ENCODE results near the gene SH3GL1. TPM values are rescaled to one million over a fixed set of nuclear protein-coding genes. Genes with fewer than 3 reads are reported as not detected.

The SH3GL1 gene
- polyA plus RNA-seq (2013, experiment 1 of 2; ENCODE audit: insufficient read length) = 152 TPM
- polyA plus RNA-seq (2013, experiment 2 of 2; ENCODE audit: insufficient read length) = 101 TPM

DNA sequence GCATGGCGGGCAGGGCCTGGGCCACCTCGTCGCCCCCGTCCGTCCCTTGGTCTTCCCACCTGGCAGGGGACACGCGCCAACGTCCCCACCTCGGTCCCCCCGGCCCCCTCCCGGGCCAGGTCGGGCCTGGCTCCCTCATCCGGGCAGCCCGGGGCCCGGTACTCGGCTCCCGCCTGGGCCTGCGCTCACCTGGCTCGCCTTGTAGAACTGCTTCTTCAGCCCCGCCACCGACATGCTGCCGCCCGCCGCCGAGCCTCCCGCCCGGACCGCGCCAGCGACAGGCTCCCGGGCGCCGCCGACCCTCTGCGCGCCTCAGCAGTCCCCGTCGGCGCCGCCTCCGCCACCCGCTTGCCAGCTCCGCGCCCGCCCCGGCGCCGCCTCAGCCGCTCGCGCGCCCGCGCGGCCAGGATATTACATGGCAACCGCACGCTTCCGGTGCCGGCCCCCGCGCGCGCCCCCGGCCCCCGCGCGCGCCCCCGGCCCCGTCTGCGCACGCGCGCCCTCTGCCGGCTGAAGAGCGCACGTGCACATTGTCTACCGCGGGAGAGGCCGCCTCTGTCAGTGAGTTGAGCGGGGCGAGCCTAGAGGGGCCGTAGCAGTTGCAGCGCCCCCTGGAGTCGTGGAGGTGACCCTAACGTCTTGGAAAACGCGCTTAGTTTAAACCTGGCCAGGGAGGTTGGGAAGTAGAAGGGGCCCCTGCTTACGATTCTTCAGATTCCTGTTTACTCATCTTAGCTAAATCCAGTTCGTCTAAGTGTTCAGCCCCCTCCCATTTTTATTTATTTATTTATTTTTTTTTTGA, at the start of gene SH3GL1:
Gene SH3GL1 (minus strand): TSS at position 413 of the 802 bp plus-strand sequence. CDS start 179 bp downstream, at position 234.
- DNase-seq = peak; percentile 85

- no peak for DNase-seq
Observed at GRCh38 chr19:4449639-4450028, 49.3 kb upstream of the SH3GL1 start.

DNA sequence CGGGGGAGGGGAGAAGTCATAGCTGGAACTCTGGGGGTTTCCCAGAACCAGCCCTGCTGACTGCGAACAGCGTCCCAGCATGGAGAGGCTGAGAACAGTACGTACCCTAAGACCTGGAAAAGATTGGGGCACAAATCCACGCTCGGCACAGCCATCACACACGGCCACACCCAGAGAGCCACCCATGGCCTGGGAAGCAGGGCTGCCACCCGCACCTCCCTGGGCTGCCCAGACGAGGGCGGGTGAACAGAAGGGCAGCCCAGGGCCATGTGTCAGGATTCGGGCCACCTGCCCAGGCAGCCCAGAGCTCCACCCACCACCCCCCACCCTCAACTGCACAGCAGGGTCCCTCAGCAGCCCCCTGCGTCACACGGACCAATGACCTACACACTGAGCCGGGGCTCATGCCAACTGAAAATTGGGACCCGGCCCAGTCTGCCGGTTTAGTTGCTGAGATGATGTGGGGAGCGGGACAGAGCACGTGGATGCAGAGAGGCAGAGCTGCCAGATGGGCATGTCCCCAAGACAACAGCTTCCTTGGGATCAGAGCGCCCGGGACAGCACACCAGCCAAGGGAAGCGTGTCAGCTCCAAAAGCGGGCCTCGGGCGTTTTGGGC, 48.8 kb upstream of the SH3GL1 start:
- no peak for DNase-seq

- DNase-seq = no peak
Observed at GRCh38 chr19:4448147-4448985, 48.0 kb upstream of the SH3GL1 start.

DNA sequence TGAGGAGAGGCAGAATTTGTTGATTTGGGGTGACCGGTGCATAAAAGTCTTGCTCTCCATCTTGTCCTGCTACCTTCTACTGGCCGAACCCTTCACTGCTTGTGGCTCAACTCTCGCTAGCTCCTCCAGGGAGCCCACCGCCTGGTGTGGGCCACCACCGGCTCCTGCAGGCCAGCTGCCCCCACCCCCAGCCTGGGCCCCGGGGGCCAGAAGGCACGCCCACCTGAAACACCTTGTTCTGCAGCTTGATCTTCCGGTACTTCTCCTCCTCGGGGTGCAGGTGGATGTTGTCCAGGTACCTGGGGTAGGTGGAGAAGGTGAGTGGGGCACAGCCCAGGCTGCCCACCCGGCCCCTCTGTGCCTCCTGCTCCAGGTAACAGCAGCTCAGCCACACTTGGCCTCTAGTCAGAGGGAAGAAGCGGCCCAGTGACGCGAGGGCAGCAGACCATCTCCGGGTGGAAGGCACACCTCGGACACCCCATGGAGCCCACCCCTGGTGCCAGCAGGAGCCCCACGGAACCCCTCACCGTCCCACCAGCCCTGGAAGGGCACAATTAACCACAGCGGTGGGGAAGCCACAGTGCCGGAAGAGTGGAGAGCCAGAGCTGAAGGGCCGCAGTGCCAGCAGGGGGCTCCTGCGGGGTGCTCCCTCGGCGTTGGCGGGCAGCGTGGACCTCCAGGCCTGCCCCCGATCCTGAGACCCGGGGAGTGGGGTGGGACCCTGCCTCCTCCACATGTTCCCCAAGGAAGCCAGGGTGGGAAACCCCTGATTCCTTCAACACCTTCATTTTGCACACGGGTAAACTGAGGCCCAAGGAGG, 47.2 kb upstream of the SH3GL1 start:
- DNase-seq = no peak

GRCh38 chr19:4446704-4447200, 46.4 kb upstream of the SH3GL1 start:
- no peak for DNase-seq

DNA sequence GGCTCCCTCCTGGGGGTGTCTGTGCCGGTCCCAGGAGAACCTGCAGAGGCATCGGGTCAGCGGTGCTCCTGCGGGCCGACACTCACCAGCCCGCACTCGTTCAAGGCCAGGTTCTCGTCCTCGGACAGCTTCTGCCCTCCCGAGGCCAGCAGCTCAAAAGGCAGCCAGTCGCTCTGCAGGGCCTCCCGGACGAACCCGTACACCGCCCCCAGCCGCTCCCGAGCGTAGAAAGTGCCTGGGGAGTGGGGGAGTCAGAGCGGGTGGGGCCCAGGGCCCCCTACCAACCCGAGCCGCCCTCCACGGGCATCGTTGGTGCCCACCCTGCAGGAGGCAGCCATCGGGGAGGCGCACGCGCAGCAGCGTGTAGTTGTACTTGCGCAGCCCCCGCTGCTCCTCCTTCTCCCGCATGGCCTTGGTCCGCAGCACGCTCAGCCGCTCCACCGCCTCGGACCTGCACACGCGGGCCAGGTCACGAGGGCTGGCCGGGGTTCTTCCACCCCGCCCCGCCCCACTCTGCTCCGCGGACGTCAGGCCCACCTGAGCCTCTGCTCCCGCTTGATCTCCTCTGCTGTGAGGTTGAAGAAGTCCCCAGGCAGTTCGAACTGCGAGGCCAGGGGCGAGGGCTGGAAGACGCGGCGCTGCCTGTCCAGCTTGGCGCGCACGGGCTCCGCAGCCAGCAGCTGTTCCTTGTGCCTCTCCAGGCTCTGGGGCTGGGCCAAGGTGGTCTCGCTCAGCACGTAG, 45.8 kb upstream of the SH3GL1 start:
- DNase-seq = no peak

DNA sequence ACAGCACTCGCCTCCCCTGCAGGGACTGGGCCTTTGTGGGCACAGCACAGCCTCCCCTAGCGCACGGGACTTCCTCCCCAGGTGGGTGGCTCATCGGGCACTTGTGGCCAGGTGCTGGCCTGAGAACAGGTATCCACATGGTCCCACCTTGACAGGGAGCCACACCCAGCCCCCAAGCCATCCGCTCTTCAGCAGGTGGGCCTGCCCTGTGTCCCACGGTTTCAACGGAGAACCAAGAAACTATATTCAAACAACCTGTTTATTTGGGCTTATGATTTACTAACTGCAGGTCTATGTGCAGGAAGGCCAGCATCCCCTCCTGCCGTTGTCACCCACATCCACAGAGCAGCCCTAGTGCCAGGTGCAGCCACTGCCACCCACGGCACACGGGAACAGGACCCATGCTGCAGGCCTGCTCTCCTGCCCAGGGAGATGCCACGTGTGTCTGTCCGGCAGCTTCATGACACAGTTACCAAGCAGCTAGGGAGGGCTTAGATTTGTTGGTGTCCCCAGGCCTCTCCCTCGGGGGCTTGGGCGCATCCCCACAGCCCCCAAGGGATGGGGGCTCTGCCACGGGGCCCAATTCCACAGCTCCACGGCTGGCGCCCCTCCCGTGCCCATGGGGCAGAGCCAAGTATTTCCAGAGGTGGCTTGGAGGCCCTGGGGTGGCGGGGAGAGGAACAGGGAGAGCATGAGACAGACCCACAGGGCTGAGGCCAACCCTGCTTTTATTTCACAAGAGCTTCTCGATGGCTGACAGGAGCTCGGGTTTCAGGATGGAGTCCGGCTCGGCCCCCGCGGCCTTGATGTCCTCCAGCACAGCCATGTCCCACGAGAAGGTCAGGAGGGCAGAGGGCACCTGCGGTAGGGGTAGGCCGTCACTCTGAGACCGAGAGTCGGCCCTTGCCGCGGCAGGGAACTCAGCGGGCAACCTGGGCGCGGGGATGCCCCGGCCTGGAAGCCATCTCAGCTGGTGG, 44.7 kb upstream of the SH3GL1 start:
- DNase-seq = no peak

GRCh38 chr19:4443966-4444764, 43.8 kb upstream of the SH3GL1 start:
- no peak for DNase-seq

GRCh38 chr19:4443188-4443587, 42.8 kb upstream of the SH3GL1 start:
- no peak for DNase-seq

- DNase-seq = no peak
Observed at GRCh38 chr19:4442819-4443146, 42.4 kb upstream of the SH3GL1 start.

DNA sequence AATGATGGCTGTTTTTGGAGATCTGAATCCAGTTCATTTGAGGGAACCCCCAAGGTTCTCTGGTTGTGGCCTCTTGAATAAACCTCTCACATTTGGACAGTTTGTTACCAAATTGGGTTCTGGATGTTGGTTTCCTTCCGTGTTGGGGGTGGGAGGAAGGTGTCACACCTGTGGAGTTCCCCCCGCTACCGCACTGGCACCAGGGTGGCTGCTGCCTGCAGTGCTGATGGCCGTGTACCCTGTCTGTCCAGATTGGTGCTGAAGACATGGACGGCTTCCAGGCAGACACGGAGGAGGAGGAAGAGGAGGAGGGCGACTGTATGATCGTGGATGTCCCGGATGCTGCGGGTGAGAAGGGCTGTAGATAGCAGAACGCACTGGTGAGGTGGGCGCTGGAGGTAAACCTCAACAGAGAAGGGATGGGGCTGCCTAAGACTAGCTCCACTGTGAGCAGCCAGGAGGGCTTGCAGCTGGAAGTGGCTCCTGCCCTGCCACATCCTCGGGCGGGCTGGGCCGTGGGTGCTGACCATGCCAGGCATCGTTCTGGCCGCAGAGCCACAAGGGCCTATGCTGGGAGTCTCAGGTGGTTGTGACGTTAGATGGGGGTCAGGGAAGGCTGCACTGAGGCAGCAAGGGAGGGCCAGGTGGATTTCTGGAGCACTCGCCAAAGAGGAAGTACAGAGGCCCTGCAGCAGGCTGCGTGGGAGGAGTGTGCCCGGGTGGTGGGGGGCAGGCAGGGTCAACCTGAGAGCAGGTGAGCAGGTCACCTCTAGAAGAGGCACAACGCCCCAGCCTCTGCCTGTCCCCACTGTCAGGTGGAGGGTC, 41.9 kb upstream of the SH3GL1 start:
- no peak for DNase-seq

DNA sequence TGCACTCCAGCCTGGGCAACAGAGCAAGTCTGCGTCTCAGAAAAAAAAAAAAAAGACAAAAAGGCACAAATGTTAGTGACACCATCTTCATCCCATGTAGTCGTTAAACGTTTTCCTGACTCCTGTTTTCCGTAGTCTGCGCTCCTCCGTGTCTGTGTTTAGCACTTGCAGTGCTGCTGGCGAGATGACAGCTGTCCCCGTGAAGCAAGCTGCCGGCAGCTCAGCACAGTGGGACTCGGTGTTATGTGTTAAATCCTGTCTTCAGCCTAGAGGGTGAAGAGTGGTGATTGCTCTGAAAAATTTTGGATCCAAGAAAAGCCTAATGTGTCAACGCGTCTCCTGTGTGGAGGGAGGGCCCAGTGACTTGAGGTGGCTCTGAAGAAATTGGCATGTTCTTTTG, 38.9 kb upstream of the SH3GL1 start:
- DNase-seq = no peak

DNA sequence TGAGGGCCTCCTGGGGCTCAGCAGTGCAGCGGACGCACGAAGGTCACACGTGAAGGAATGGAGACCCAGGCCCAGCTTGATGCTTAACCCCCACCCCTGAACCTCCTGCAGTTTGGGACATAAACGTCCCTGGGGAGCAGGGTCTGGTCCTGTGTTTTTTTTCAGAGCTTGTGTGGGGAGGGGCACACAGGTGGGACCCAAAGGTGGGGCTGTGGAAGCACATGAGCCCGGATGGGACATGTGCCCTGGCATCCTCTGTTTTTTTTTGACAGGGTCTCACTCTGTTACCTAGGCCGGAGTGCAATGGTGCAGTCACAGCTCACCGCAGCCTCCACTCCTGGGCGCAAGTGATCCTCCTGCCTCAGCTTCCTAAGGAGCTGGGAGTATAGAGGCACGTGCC, 36.8 kb upstream of the SH3GL1 start:
- no peak for DNase-seq

- DNase-seq = no peak
Observed at GRCh38 chr19:4436231-4436630, 35.9 kb upstream of the SH3GL1 start.

GRCh38 chr19:4434391-4434790, 34.0 kb upstream of the SH3GL1 start:
- DNase-seq = no peak

GRCh38 chr19:4432918-4433506, 32.7 kb upstream of the SH3GL1 start:
- DNase-seq = no peak

Data from fibroblast of skin of back (primary cell).